H1 (cell line): ENCODE measurements around the gene CYP27B1. TPM values are rescaled to one million over a fixed set of nuclear protein-coding genes. Genes with fewer than 3 reads are reported as not detected.

Experiments used
- MAFK ChIP-seq: IDR thresholded peaks from 2 replicates; pipeline ENCODE4 v1.6.1; 2012; ENCODE audit warnings: low read depth, mild to moderate bottlenecking, improper control_type of control experiment, low read length
- NANOG ChIP-seq: IDR thresholded peaks from 2 replicates; pipeline ENCODE4 v1.6.1; 2011; ENCODE audit warnings: low read length, low read depth, mild to moderate bottlenecking, inconsistent platforms; ENCODE audit not compliant: insufficient read depth, poor library complexity, severe bottlenecking
- polyA plus RNA-seq, 7 experiments: library from polyadenylated mRNA; depleted of rRNA in 3 of 7; stranded (reverse) in 5 of 7; unstranded in 2 of 7; fragments of >200 nt in 5 of 7; fragments of 200-250 nt in 2 of 7; gene quantifications; 1 replicate in 5 of 7; 2 replicates in 1 of 7; 4 replicates in 1 of 7; pipeline versions ENCODE4 v1.2.1 to v1.2.3, GENCODE V29; 2011 to 2013; ENCODE audit warnings: missing spikeins in 2 of 7, mixed read lengths in 2 of 7
- total RNA-seq: library from RNA; stranded (reverse); fragmentation: NEBNext Ultra II Directional; extraction: Animal tissue kit (Norgen Biotek cat#: 25700); gene quantifications from 2 replicates; pipeline ENCODE4 v1.2.1, GENCODE V29; 2021

Gene CYP27B1
- total and polyA plus RNA-seq, 2 of the 8 experiments (the other 6 are each of a cell fraction or from before 2014, with no cell fraction given) = 2.9 to 3.3 TPM

GRCh38 chr12:57761391-57761998 lies 5.4 kb downstream of the CYP27B1 start (continued):
- no peak for TF ChIP-seq NANOG
- no peak for TF ChIP-seq MAFK
